Measurements from ENCODE around the gene NRXN2. TPM values are rescaled to one million over a fixed set of nuclear protein-coding genes. Genes with fewer than 3 reads are reported as not detected.

NRXN2 gene
- total RNA-seq, 1 experiment from 2014 or later, result not detected

- TF ChIP-seq CTCF (IDR thresholded peaks at IDR 0.05; ENCODE audit: unreplicated experiment), result no peak
- ChIA-PET POLR2A (no interaction called here), CTCF (interaction anchor here (1.2 kb wide), 1 partner anchor 24 kb away, joined by 4 read pairs; no protein-coding TSS in a partner anchor)
- BruUV-seq (replicated peaks), result no TSS peak
- Mint-ChIP-seq H3K9me3 (ENCODE audit: unreplicated experiment) (no peaks in the 10 kb centered on the region), H3K27ac (ENCODE audit: low read depth, unreplicated experiment) (no peak overlapping the region), H3K36me3 (ENCODE audit: insufficient read depth, unreplicated experiment) (no peaks in the 10 kb centered on the region), H3K4me3 (ENCODE audit: unreplicated experiment) (no peak overlapping the region), H3K4me1 (ENCODE audit: insufficient read depth, unreplicated experiment) (no peaks in the 10 kb centered on the region), H3K27me3 (ENCODE audit: insufficient read depth, unreplicated experiment) (peaks cover 16% of the 10 kb centered on the region)
- DNase-seq (ENCODE audit: unreplicated experiment), result no peak
- intact Hi-C loops (cut with micrococcal nuclease), result no loop called here
Observed at GRCh38 chr11:64626637-64627036, 96.4 kb downstream of the NRXN2 start.

DNA sequence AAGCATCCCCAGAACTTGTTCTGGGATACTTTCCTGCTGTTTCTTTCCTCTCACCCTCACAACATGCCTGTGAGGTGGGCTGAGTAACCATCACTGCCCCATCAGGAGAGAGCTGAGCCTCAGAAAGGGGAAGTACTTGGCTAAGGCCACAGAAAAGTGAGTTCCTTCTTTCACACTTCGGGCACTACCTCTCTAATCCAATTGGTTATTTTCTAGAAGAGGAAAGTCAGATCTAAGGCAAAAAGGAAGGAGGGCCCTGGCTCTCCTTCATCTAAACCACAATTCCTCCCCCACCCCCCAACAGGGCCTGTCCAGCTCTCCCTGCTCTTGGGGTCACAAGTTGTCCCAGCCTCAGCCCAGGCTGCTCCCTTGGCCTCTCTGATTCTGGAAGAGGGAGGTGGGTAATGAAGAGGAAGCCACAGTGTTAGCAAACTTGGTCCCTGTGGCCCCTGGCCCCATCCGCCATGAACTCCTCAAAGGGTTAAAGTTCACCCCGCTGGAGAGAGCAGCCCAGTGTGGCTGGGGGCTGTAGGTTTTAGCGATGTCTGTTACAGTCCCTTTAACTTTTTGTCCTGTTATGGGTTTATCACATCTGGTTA lies 98.0 kb downstream of the NRXN2 start:
- peaks cover 14% of the 10 kb centered on the region for H3K27me3 Mint-ChIP-seq (ENCODE audit: insufficient read depth, unreplicated experiment)
- no peak overlapping the region for H3K4me3 Mint-ChIP-seq (ENCODE audit: unreplicated experiment)
- H3K9me3 Mint-ChIP-seq (ENCODE audit: unreplicated experiment), result no peaks in the 10 kb centered on the region

DNA sequence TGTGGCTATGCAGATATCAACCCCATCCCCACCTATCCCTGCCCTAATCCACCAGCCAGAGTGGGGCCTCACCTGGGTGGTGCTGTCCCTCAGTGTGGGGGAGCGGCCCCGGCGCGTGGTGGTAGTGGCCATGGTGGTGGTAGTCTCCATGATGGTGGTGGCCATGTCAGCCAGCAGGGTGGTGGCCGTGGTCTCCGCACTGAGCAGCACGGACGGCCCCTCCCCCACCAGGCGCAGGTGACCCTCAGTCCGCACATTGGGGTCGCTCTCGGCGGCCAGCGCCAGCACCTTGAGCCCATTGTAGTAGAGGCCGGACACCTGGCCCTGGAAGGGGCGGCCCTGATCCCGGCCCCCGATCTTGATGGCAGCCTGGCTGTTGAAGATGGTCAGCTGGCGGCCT lies 100.3 kb downstream of the NRXN2 start:
- Mint-ChIP-seq H3K9me3 (ENCODE audit: unreplicated experiment) (no peaks in the 10 kb centered on the region), H3K36me3 (ENCODE audit: insufficient read depth, unreplicated experiment) (no peaks in the 10 kb centered on the region), H3K4me3 (ENCODE audit: unreplicated experiment) (no peak overlapping the region), H3K27ac (ENCODE audit: low read depth, unreplicated experiment) (no peak overlapping the region), H3K4me1 (ENCODE audit: insufficient read depth, unreplicated experiment) (no peaks in the 10 kb centered on the region), H3K27me3 (ENCODE audit: insufficient read depth, unreplicated experiment) (no peaks in the 10 kb centered on the region)
- no TSS peak for BruUV-seq (replicated peaks)
- POLR2A ChIA-PET, result no interaction called here
- no peak for TF ChIP-seq CTCF (IDR thresholded peaks at IDR 0.05; ENCODE audit: unreplicated experiment)
- intact Hi-C loops (cut with micrococcal nuclease), result no loop called here
- CTCF ChIA-PET, result no interaction called here
- no peak for DNase-seq (ENCODE audit: unreplicated experiment)

More for the DNA sequence above, 98.0 kb downstream of the NRXN2 start:
- Mint-ChIP-seq H3K36me3 (ENCODE audit: insufficient read depth, unreplicated experiment) (no peaks in the 10 kb centered on the region), H3K27ac (ENCODE audit: low read depth, unreplicated experiment) (no peak overlapping the region), H3K4me1 (ENCODE audit: insufficient read depth, unreplicated experiment) (no peaks in the 10 kb centered on the region)
- no TSS peak for BruUV-seq (replicated peaks)
- TF ChIP-seq CTCF (IDR thresholded peaks at IDR 0.05; ENCODE audit: unreplicated experiment), result no peak
- intact Hi-C loops (cut with micrococcal nuclease), result no loop called here
- POLR2A ChIA-PET, result no interaction called here
- DNase-seq (ENCODE audit: unreplicated experiment), result no peak
- CTCF ChIA-PET, result interaction anchor here (0.6 to 0.9 kb wide), 2 partner anchors 24 to 28 kb away, joined by 4 to 5 read pairs; no protein-coding TSS in a partner anchor

DNA sequence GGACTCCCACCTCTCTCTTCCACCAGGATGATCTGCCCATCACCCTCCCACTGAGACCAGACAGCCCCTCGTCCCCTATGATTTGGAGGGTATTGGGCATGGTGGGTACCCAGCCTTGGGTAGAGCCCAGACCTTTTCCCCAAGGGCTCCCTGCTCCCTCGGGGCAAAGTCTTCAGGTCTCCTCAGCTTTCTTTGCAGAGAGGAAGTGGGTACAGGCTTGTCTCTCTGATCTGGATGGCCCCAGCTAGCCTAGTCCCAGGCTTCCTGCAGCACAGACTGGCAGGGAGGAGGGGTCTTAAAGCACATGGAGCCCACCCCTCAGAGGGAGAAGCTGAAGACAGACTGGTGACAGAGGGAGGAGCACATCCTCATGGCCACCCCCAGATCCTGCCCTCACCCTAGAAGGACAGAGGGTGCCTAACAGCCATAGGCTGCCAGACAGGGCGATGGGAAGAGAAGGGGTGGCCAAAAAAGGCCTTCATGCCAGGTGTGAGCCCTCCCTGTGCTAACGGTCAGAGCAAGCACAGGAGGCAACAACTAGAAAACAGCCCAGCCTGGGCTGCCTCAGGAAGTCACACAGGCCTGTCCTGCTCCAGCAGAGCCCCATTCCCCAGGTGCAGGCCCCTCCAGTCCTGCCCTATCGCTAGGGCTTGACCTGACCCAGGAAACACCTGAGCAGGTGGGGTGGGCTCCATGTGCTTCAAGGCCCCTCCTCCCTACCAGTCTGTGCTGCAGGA lies 101.5 kb downstream of the NRXN2 start:
- POLR2A ChIA-PET, result no interaction called here
- CTCF ChIA-PET, result interaction anchor here (0.5 kb wide), 2 partner anchors 128 to 336 kb away, joined by 3 read pairs; no protein-coding TSS in a partner anchor
- Mint-ChIP-seq H3K36me3 (ENCODE audit: insufficient read depth, unreplicated experiment) (no peaks in the 10 kb centered on the region), H3K4me3 (ENCODE audit: unreplicated experiment) (no peak overlapping the region), H3K27me3 (ENCODE audit: insufficient read depth, unreplicated experiment) (no peaks in the 10 kb centered on the region), H3K4me1 (ENCODE audit: insufficient read depth, unreplicated experiment) (no peaks in the 10 kb centered on the region), H3K27ac (ENCODE audit: low read depth, unreplicated experiment) (no peak overlapping the region), H3K9me3 (ENCODE audit: unreplicated experiment) (no peaks in the 10 kb centered on the region)
- intact Hi-C loops (cut with micrococcal nuclease), result no loop called here
- BruUV-seq (replicated peaks), result no TSS peak
- TF ChIP-seq CTCF (IDR thresholded peaks at IDR 0.05; ENCODE audit: unreplicated experiment), result no peak
- no peak for DNase-seq (ENCODE audit: unreplicated experiment)

All from MCF 10A (cell line).